Stimulated activated CD4-positive, alpha-beta T cell treated with anti-CD3 and anti-CD28 coated beads, Interleukin-2, amount 100 ng/mL, for 48 hours (primary cell): ENCODE results near the gene ANK3.

Experiments used
- DNase-seq, 2 donors: peaks; one replicate each; pipeline ENCODE4 v3.0.0-alpha.2; 2020

ANK3 gene

DNA sequence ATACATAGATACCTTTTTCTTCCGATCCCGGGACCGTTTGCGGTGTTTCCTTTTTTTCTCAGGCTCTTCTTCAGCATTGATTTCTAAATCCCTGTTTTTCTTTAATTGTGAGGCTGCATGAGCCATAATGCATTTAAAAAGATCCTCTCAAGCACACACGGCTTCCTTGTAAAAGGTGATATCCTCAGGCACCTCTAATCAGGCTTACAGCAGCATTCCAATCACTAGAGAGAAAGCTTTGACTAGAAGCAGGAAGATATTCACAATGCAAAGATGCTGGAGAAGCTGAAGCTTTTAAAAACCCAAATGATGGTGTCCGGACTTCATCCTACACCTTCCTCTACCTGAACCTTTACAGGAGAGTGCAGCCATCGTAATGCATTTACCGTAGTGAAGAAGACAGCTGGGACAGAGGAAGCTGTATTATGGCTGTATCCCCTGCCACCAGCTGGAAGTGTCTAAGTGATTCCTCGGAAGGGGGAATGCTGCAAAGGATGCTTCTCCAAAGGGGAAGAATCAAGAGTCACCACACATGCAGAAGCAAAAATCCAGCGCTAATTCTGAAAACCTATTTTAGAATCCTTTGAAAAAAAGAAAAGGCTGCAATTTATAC is at the start of gene ANK3:
Gene ANK3, minus strand, starts transcription at position 463 of the 613 bp plus-strand sequence. Its CDS starts 337 bp downstream, at position 126.
- no peak for DNase-seq

GRCh38 chr10:60434418-60435046 is 44.9 kb upstream of the ANK3 start:
- DNase-seq = no peak

- DNase-seq = no peak
These were observed 44.0 kb upstream of the ANK3 start for GRCh38 chr10:60433684-60434083.

DNA sequence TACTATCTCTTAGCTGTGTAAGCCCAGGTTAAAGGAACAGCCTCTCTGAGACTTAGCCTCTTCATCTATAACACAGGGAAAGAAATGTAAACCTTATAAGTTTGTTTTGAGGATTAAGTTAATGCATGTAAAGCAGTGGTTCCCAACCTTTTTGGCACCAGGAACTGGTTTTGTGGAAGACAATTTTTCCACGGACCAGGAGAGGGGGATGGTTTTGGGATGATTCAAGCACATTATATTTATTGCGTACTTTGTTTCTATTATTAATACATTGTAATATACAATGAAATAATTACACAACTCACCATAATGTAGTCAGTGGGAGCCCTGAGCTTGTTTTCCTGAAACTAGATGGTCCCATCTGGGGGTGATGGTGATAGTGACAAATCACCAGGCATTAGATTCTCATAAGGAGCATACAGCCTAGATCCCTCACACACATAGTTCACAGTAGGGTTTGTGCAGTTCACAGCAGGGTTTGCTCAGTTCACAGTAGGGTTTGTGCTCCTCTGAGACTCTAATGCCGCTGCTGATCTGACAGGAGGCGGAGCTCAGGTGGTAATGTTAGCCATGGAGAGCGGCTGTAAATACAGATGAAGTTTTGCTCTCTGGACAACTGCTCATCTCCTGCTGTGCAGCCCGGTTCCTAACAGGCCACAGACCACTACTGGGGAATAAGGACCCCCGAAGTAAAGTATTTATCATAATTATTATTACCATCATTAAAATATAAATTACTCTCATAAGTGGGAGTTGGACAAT is 41.3 kb upstream of the ANK3 start:
- no peak for DNase-seq

- DNase-seq = no peak
These were observed 40.3 kb upstream of the ANK3 start for GRCh38 chr10:60430017-60430416.

GRCh38 chr10:60429084-60429849 is 39.6 kb upstream of the ANK3 start:
- no peak for DNase-seq

DNA sequence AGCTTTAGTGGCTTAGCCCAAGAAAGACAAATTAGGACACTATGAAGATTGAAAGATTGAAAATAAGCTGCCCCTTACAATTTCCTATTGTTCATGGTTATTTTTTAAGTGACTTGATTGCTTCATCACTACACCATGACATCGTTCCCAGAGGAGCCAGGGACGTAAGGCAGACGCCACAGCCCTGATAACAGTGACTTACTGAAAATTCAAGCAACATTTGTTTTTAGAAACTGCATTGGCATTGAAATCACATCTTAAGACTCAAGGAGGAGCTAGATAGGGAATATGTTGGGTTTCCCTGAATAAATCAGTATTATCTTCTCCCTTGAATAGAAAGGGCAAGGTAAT is 38.7 kb upstream of the ANK3 start:
- no peak for DNase-seq

DNA sequence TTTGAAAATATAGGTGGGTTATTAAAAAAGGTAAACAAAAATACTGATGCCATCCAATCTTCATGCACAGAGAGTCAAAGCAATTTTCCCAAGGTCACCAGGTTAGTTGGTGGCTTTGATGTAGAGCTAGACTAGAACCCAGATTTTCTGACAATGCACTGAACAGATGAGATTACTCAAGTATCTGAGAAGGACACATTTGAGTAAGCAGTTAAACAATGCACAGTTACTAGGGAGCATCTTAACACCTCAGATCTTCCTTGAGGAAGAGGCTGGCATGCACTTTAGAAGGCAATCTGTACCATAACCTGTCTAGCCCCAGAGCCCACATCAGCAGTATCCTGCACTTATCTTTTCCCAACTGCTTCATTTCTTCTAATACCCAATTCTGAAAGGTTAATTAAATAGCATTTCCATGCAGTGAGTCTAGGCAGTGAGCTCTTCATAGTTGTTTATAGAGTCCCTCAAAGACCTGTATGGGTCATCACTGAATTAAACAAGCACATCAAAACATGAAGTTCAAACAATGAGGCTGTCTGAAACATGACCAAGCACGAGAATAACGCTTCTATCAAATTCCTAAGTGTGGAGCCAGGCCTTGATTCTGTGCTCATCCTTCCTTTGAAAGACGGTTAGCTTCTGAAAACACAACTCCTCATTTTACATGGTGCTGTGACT is 38.2 kb upstream of the ANK3 start:
- no peak for DNase-seq

DNA sequence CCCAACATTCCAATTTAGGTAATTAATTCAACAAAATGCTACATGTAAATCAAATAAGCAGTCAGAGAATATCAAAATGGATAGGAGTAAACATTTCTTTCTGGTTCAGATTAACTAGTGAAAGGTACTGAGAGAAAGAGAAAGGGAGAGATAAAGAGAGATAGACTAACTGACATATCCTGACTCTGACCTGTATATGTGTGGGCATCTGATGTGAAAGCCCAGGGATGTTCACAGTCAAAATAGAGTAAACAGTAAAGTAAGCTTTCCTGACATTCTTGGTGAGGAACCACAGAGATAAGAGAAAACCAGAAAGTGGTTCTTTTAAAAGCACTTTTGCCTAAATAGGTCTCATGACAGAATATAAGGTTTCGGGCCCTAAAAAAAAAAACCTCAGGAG is 37.5 kb upstream of the ANK3 start:
- no peak for DNase-seq

DNA sequence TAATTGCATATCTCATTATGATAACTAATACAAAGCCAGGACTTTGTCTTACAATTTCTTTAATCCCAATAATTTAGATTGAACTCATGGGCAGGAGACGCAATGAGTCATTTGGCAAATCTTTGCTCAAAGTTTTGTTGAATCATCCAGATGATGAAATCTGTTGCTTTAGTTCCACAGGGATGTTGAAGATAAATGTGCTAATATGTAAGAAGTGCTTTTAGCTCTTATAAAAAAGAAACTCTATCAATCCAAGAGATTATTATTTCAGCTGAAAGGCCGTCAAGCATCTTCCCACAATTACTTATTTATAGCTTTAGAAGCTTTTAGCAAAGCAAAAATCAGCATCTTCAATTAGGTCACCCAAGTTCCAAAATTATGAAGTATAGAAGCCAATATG is 36.8 kb upstream of the ANK3 start:
- DNase-seq = no peak

DNA sequence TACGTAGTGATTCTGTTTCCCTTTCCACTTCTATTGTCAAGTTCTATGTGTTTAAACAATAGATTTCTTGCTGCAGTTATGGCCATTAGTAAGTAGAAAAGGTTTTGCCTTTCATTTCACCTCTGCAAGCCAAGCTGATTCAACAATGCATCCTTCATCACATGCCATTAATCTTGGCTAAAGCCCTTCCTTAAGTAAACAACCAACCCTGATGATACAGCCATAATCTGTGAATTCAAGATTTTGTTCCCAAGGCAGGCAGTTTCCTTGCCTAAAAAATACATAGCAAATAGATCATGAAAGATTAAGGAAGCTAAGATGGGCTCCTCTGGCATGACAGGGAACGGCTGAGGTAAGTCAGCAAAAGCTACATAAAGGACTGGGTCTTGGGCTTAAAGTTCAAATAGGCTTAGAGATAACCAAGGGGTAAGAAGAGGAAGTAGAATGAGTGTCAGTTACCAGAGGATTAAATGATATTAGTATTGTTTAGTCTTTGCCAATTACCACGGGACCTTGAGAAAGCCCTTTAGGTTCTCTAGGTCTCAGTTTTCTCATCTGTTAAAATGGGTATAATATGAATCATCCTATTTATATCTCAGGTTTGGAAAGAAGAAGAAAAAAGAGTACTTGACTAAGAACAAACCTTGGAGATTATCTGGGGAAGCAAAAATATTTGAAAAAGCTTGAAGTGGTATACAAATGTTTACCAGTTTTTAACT is 35.9 kb upstream of the ANK3 start:
- no peak for DNase-seq

GRCh38 chr10:60424971-60425370 is 35.3 kb upstream of the ANK3 start:
- no peak for DNase-seq

- no peak for DNase-seq
These were observed 34.2 kb upstream of the ANK3 start for GRCh38 chr10:60423920-60424319.

- DNase-seq = no peak
These were observed 33.1 kb upstream of the ANK3 start for GRCh38 chr10:60422809-60423208.

GRCh38 chr10:60420991-60421894 is 31.6 kb upstream of the ANK3 start:
- DNase-seq = no peak

DNA sequence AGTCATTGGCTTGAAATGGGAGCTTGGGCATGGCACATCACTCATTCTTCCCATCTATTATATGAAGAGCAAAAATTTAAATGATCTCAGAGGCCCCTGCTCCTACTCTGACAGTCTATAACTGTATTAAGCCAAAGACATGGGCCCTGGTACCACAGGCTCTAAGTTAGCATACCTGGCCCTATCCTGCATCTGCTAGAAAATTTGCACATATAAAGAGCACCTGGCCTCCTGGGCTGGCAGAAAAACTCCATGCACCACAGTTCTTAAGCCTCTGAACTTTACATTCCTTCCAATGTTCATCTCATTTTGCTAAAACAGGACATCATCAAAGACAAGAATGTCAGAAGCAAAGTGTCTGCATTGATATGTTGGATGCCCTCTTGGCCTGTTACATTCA is 29.6 kb upstream of the ANK3 start:
- DNase-seq = no peak

DNA sequence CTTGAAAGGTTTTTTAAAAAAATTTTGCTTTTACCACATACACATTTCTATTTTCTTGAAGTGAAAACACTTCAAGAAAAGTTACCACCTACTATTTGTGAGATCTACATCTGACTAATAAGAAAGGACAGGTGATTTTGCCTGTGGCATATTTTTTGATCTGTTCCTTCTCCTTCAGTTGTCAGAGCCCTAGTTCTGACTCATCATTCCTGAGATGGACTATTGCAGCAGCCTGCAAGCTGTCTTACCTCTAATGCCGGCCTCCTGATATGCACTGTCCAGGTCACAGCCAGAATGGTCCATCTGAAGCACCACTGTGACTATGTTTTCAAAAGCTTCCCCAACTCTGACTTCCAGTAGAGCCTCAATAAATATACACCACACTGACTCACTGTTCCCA is 28.2 kb upstream of the ANK3 start:
- no peak for DNase-seq

GRCh38 chr10:60417024-60417423 is 27.3 kb upstream of the ANK3 start:
- DNase-seq = no peak

GRCh38 chr10:60414877-60415585 is 25.4 kb upstream of the ANK3 start:
- DNase-seq = no peak

GRCh38 chr10:60414111-60414510 is 24.4 kb upstream of the ANK3 start:
- no peak for DNase-seq
